GM12891 (cell line): ENCODE results near the gene RAB1B.

Experiments used
- POLR2A ChIP-seq: IDR thresholded peaks from 2 replicates; pipeline ENCODE4 v1.6.1; 2011; ENCODE audit warnings: low read depth, low read length, control low read depth
- SPI1 ChIP-seq: IDR thresholded peaks from 2 replicates; pipeline ENCODE4 v1.6.1; 2011; ENCODE audit warnings: low read depth, low read length, control low read depth

- TF ChIP-seq POLR2A (no peak), SPI1 (no peak)
Observed at GRCh38 chr11:66231561-66231960, 36.9 kb upstream of the RAB1B start.
